GM12878 (cell line): ENCODE data around the gene TLCD5. TPM values are rescaled to one million over a fixed set of nuclear protein-coding genes. Genes with fewer than 3 reads are reported as not detected.

Experiments used
- BRCA1 ChIP-seq: IDR thresholded peaks from 2 replicates; pipeline ENCODE4 v1.6.1; 2011; ENCODE audit warnings: low read depth, low read length, improper control_type of control experiment
- CBX3 ChIP-seq: fragments of 200-600 bp; sonication (generic); IDR thresholded peaks from 2 replicates; pipeline ENCODE4 v1.6.1; 2016; ENCODE audit warnings: low read depth, borderline replicate concordance
- CHD2 ChIP-seq: IDR thresholded peaks from 2 replicates; pipeline ENCODE4 v1.6.1; 2011; ENCODE audit warnings: low read depth, low read length, improper control_type of control experiment, borderline replicate concordance
- EED ChIP-seq: sonication (generic); IDR thresholded peaks from 2 replicates; pipeline ENCODE4 v1.6.1; 2016; ENCODE audit warnings: antibody characterized with exemption, low read depth
- ESRRA ChIP-seq: IDR thresholded peaks from 2 replicates; pipeline ENCODE4 v1.6.1; 2012; ENCODE audit warnings: mild to moderate bottlenecking, low read length, improper control_type of control experiment
- HDAC2 ChIP-seq: fragments of 200-600 bp; sonication (generic); IDR thresholded peaks from 2 replicates; pipeline ENCODE4 v1.6.1; 2017
- MEF2B ChIP-seq: fragments of 450-650 bp; IDR thresholded peaks from 2 replicates; pipeline ENCODE4 v1.6.1; 2018; ENCODE audit warnings: mild to moderate bottlenecking, moderate library complexity; ENCODE audit not compliant: partially characterized antibody, poor library complexity, severe bottlenecking
- NFXL1 ChIP-seq: fragments of 450-650 bp; IDR thresholded peaks from 2 replicates; pipeline ENCODE4 v1.6.1; 2017; ENCODE audit warnings: antibody characterized with exemption, mild to moderate bottlenecking, borderline replicate concordance
- RUNX3 ChIP-seq: IDR thresholded peaks from 2 replicates; pipeline ENCODE4 v1.6.1; 2012; ENCODE audit warnings: low read length, inconsistent platforms
- SIN3A ChIP-seq: IDR thresholded peaks from 2 replicates; pipeline ENCODE4 v1.6.1; 2012; ENCODE audit warnings: low read depth, low read length, improper control_type of control experiment
- SREBF2 ChIP-seq: IDR thresholded peaks from 2 replicates; pipeline ENCODE4 v1.6.1; 2012; ENCODE audit warnings: mild to moderate bottlenecking, low read length
- SUPT20H ChIP-seq: IDR thresholded peaks from 2 replicates; pipeline ENCODE4 v1.6.1; 2011; ENCODE audit warnings: low read depth, mild to moderate bottlenecking, low read length, moderate library complexity, borderline replicate concordance; ENCODE audit not compliant: control insufficient read depth
- TCF3 ChIP-seq: IDR thresholded peaks from 2 replicates; pipeline ENCODE4 v1.6.1; 2012; ENCODE audit warnings: low read depth, mild to moderate bottlenecking, low read length, borderline replicate concordance; ENCODE audit not compliant: insufficient read depth
- YBX1 ChIP-seq: fragments of 450-650 bp; IDR thresholded peaks from 2 replicates; pipeline ENCODE4 v1.6.1; 2016; ENCODE audit warnings: antibody characterized with exemption
- ZZZ3 ChIP-seq: IDR thresholded peaks from 2 replicates; pipeline ENCODE4 v1.6.1; 2011; ENCODE audit warnings: low read depth; ENCODE audit not compliant: control insufficient read depth, insufficient read length
- polyA plus RNA-seq, 11 experiments: library from polyadenylated mRNA; depleted of rRNA in 4 of 11; unstranded in 6 of 11; stranded (reverse) in 5 of 11; fragments of >200 nt; fragmentation: Nextera tagmentation in 4 of 11; fragmentation: Illumina TruSeq in 1 of 11; extraction: Ambion mirVana in 4 of 11; extraction: Trizol in 1 of 11; gene quantifications; 1 replicate in 1 of 11; 2 replicates in 10 of 11; pipeline versions ENCODE4 v1.2.1 to v1.2.3, GENCODE V29; 2011 to 2016; ENCODE audit warnings: inconsistent platforms in 2 of 11, missing spikeins in 2 of 11, low read depth in 1 of 11
- total RNA-seq, 4 experiments: library from RNA; depleted of rRNA in 3 of 4; stranded (reverse); fragments of >200 nt in 3 of 4; fragmentation: Illumina TruSeq in 1 of 4; extraction: Trizol in 1 of 4; gene quantifications; 2 replicates each; pipeline versions ENCODE4 v1.2.1 to v1.2.3, GENCODE V29; 2013 to 2021
- TF ChIP-seq, protein P1 (sequence below): IDR thresholded peaks from 2 replicates; pipeline ENCODE4 v1.6.1; 2011; ENCODE audit warnings: borderline replicate concordance, low read depth, mild to moderate bottlenecking, moderate library complexity, low read length; ENCODE audit not compliant: insufficient read depth, poor library complexity, severe bottlenecking
- TF ChIP-seq, protein P2 (sequence below): fragments of 450-650 bp; IDR thresholded peaks from 2 replicates; pipeline ENCODE4 v1.6.1; 2016; ENCODE audit warnings: mild to moderate bottlenecking, moderate library complexity, borderline replicate concordance
- TF ChIP-seq, protein P3 (sequence below): IDR thresholded peaks from 2 replicates; pipeline ENCODE4 v1.6.1; 2012; ENCODE audit warnings: low read depth, low read length, improper control_type of control experiment
- TF ChIP-seq, protein P4 (sequence below): IDR thresholded peaks from 2 replicates; pipeline ENCODE4 v1.6.1; 2011; ENCODE audit warnings: mild to moderate bottlenecking, low read depth, low read length, moderate library complexity; ENCODE audit not compliant: insufficient replicate concordance
- TF ChIP-seq, protein P5 (sequence below): IDR thresholded peaks from 2 replicates; pipeline ENCODE4 v1.6.1; 2012; ENCODE audit warnings: low read length, inconsistent platforms

Gene TLCD5
- total and polyA plus RNA-seq, 10 of the 15 experiments (the other 5 are each of a cell fraction or from before 2014, with no cell fraction given) = 2.4 to 13.3 (median 3.2) TPM

DNA sequence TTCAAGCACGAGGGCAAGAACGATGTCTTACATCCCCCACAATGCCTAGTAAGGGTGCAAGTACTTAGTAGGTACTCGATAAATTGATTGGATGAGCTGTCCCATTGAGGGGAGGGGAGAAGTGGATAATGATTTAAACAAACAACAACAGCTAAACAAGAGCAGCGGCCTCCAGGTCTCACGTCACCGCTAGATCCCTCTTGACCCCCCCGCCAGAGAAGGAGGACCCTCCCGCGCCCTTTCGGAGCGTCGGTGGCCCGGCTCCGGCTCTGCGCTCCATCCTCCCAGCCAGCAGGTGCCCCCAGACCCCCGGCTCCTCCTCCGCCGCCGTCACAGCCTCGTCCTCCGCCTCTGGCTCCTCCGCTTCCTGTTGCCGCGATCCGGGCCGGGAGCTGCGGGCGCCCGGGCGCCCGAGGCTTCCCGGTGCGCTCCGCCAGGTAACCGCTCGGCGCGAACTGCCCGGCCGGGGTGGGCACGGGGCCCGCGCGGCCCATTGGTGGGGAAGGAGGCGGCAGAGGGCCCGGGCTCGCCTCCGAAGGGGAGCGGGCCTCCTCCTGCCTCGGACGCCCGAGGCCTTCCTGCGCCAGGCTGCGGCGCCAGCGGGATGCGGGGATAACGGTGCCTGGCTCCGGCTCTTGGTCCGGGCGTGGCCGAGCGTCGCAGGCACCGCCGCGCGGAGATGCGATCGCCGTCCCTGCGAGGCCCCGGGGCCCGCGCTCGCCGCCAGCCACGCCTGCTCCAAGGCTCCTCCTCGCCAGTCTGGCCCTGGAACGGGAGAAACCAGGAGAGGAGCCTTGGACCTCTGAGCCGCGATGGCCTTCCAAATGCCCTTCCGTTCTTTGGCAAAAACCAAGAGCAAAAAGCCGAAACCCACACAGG is at the start of gene TLCD5 (continued):
- TF ChIP-seq, protein P1, sequence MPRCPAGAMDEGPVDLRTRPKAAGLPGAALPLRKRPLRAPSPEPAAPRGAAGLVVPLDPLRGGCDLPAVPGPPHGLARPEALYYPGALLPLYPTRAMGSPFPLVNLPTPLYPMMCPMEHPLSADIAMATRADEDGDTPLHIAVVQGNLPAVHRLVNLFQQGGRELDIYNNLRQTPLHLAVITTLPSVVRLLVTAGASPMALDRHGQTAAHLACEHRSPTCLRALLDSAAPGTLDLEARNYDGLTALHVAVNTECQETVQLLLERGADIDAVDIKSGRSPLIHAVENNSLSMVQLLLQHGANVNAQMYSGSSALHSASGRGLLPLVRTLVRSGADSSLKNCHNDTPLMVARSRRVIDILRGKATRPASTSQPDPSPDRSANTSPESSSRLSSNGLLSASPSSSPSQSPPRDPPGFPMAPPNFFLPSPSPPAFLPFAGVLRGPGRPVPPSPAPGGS = no peak
- TF ChIP-seq CHD2 = no peak
- TF ChIP-seq RUNX3 = peak; percentile 13; the same call in 1 of the 2 replicates
- no peak for TF ChIP-seq TCF3
- TF ChIP-seq ESRRA = no peak; the same call in 1 of the 2 replicates
- TF ChIP-seq EED = peak; percentile 25; the same call in 1 of the 2 replicates
- TF ChIP-seq, protein P2, sequence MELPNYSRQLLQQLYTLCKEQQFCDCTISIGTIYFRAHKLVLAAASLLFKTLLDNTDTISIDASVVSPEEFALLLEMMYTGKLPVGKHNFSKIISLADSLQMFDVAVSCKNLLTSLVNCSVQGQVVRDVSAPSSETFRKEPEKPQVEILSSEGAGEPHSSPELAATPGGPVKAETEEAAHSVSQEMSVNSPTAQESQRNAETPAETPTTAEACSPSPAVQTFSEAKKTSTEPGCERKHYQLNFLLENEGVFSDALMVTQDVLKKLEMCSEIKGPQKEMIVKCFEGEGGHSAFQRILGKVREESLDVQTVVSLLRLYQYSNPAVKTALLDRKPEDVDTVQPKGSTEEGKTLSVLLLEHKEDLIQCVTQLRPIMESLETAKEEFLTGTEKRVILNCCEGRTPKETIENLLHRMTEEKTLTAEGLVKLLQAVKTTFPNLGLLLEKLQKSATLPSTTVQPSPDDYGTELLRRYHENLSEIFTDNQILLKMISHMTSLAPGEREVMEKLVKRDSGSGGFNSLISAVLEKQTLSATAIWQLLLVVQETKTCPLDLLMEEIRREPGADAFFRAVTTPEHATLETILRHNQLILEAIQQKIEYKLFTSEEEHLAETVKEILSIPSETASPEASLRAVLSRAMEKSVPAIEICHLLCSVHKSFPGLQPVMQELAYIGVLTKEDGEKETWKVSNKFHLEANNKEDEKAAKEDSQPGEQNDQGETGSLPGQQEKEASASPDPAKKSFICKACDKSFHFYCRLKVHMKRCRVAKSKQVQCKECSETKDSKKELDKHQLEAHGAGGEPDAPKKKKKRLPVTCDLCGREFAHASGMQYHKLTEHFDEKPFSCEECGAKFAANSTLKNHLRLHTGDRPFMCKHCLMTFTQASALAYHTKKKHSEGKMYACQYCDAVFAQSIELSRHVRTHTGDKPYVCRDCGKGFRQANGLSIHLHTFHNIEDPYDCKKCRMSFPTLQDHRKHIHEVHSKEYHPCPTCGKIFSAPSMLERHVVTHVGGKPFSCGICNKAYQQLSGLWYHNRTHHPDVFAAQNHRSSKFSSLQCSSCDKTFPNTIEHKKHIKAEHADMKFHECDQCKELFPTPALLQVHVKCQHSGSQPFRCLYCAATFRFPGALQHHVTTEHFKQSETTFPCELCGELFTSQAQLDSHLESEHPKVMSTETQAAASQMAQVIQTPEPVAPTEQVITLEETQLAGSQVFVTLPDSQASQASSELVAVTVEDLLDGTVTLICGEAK = no peak
- no peak for TF ChIP-seq ZZZ3
- TF ChIP-seq MEF2B = no peak
- TF ChIP-seq SREBF2 = no peak
- no peak for TF ChIP-seq HDAC2
- TF ChIP-seq, protein P3, sequence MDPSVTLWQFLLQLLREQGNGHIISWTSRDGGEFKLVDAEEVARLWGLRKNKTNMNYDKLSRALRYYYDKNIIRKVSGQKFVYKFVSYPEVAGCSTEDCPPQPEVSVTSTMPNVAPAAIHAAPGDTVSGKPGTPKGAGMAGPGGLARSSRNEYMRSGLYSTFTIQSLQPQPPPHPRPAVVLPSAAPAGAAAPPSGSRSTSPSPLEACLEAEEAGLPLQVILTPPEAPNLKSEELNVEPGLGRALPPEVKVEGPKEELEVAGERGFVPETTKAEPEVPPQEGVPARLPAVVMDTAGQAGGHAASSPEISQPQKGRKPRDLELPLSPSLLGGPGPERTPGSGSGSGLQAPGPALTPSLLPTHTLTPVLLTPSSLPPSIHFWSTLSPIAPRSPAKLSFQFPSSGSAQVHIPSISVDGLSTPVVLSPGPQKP = no peak
- TF ChIP-seq NFXL1 = no peak
- TF ChIP-seq BRCA1 = no peak
- no peak for TF ChIP-seq SIN3A
- TF ChIP-seq CBX3 = no peak
- TF ChIP-seq, protein P4, sequence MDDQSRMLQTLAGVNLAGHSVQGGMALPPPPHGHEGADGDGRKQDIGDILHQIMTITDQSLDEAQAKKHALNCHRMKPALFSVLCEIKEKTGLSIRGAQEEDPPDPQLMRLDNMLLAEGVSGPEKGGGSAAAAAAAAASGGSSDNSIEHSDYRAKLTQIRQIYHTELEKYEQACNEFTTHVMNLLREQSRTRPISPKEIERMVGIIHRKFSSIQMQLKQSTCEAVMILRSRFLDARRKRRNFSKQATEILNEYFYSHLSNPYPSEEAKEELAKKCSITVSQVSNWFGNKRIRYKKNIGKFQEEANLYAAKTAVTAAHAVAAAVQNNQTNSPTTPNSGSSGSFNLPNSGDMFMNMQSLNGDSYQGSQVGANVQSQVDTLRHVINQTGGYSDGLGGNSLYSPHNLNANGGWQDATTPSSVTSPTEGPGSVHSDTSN = no peak
- TF ChIP-seq YBX1 = no peak
- no peak for TF ChIP-seq SUPT20H
- TF ChIP-seq, protein P5, sequence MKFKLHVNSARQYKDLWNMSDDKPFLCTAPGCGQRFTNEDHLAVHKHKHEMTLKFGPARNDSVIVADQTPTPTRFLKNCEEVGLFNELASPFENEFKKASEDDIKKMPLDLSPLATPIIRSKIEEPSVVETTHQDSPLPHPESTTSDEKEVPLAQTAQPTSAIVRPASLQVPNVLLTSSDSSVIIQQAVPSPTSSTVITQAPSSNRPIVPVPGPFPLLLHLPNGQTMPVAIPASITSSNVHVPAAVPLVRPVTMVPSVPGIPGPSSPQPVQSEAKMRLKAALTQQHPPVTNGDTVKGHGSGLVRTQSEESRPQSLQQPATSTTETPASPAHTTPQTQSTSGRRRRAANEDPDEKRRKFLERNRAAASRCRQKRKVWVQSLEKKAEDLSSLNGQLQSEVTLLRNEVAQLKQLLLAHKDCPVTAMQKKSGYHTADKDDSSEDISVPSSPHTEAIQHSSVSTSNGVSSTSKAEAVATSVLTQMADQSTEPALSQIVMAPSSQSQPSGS = no peak
